Astrocyte of the spinal cord (primary cell): ENCODE measurements around the gene TUBAL3.

Experiments
- DNase-seq: peaks from one replicate; pipeline ENCODE4 v3.0.0; 2011; ENCODE audit warnings: low read depth, low spot score
- H3K4me3 ChIP-seq: 2 replicates; pipeline ENCODE4 v1.5.1; 2011; ENCODE audit warnings: low read depth, mild to moderate bottlenecking, low read length, moderate library complexity
- CTCF ChIP-seq: IDR thresholded peaks from 2 replicates; pipeline ENCODE4 v1.5.1; 2012; ENCODE audit warnings: low read depth, mild to moderate bottlenecking, low read length, inconsistent platforms
- in situ Hi-C: cut with HindIII; loops from 2 replicates; pipeline ENCODE4 v1.10.0; 2017; ENCODE audit warnings: low sequenced_read_pairs

Gene TUBAL3

GRCh38 chr10:5354068-5354467, 50.6 kb downstream of the TUBAL3 start:
- no peak overlapping the region for H3K4me3 ChIP-seq
- in situ Hi-C loops: no loop called here
- no peak for DNase-seq
- TF ChIP-seq CTCF: no peak

- in situ Hi-C loops: no loop called here
- DNase-seq: no peak
- no peak overlapping the region for H3K4me3 ChIP-seq
- no peak for TF ChIP-seq CTCF
Measured at GRCh38 chr10:5349362-5349761, 55.3 kb downstream of the TUBAL3 start.

- in situ Hi-C loops: no loop called here
- no peak for DNase-seq
- TF ChIP-seq CTCF: no peak
Measured at GRCh38 chr10:5346881-5347280, 57.7 kb downstream of the TUBAL3 start.

GRCh38 chr10:5344746-5345145, 59.9 kb downstream of the TUBAL3 start:
- in situ Hi-C loops: no loop called here
- no peak for TF ChIP-seq CTCF
- no peak for DNase-seq
- H3K4me3 ChIP-seq: no peak overlapping the region

More at GRCh38 chr10:5346881-5347280, 57.7 kb downstream of the TUBAL3 start:
- H3K4me3 ChIP-seq: no peak overlapping the region

- TF ChIP-seq CTCF: no peak
- no peak overlapping the region for H3K4me3 ChIP-seq
- no peak for DNase-seq
- in situ Hi-C loops: no loop called here
Measured at GRCh38 chr10:5343979-5344378, 60.6 kb downstream of the TUBAL3 start.

GRCh38 chr10:5343561-5343960, 61.1 kb downstream of the TUBAL3 start:
- DNase-seq: peak; percentile 8
- in situ Hi-C loops: no loop called here
- no peak overlapping the region for H3K4me3 ChIP-seq
- TF ChIP-seq CTCF: no peak
